ENCODE data around the gene SP2. TPM values are rescaled to one million over a fixed set of nuclear protein-coding genes. Genes with fewer than 3 reads are reported as not detected.

Gene SP2
- total RNA-seq, 3 donors from 2014 or later, result 21.7 to 24.2 (median 21.7) TPM

GRCh38 chr17:47883589-47884426 is 12.2 kb upstream of the SP2 start:
- no peaks in the 10 kb centered on the region for H3K36me3 ChIP-seq (ENCODE audit: low read depth)
- no peak overlapping the region for H3K4me3 ChIP-seq
- intact Hi-C loops (cut with DNase I, micrococcal nuclease), result loop anchor here in 1 of 2 donors (5.0 kb wide), 1 partner anchor 37 kb away; no protein-coding TSS in a partner anchor
- H3K9me3 ChIP-seq, result no peaks in the 10 kb centered on the region
- peak; percentile 41 for ATAC-seq
- peaks cover 39% of the 10 kb centered on the region for H3K4me1 ChIP-seq (ENCODE audit: low read depth)
- TF ChIP-seq CTCF (IDR thresholded peaks at IDR 0.05), result no peak
- peak in 2 of 3 donors; percentile 67 to 81 for DNase-seq

GRCh38 chr17:47884427-47884740 is 11.7 kb upstream of the SP2 start:
- TF ChIP-seq CTCF (IDR thresholded peaks at IDR 0.05), result no peak
- Histone ChIP-seq H3K9me3 (no peaks in the 10 kb centered on the region), H3K4me3 (no peak overlapping the region), H3K4me1 (ENCODE audit: low read depth) (peaks cover 39% of the 10 kb centered on the region), H3K36me3 (ENCODE audit: low read depth) (no peaks in the 10 kb centered on the region)
- DNase-seq (peak in 1 of 3 donors; percentile 70), ATAC-seq (no peak)
- intact Hi-C loops (cut with DNase I, micrococcal nuclease), result loop anchor here in 1 of 2 donors (5.0 kb wide), 1 partner anchor 37 kb away; no protein-coding TSS in a partner anchor

- ATAC-seq, result peak; percentile 76
- H3K4me1 ChIP-seq (ENCODE audit: low read depth), result peaks cover 39% of the 10 kb centered on the region
- H3K4me3 ChIP-seq, result no peak overlapping the region
- TF ChIP-seq CTCF (IDR thresholded peaks at IDR 0.05), result no peak
- H3K36me3 ChIP-seq (ENCODE audit: low read depth), result no peaks in the 10 kb centered on the region
- no peaks in the 10 kb centered on the region for H3K9me3 ChIP-seq
- peak; percentile 72 to 74 (median 74) for DNase-seq
- intact Hi-C loops (cut with DNase I, micrococcal nuclease), result loop anchor here in 1 of 2 donors (5.0 kb wide), 1 partner anchor 38 kb away; no protein-coding TSS in a partner anchor
Observed at GRCh38 chr17:47884905-47885730, 10.9 kb upstream of the SP2 start.

GRCh38 chr17:47888293-47888692 is 7.7 kb upstream of the SP2 start:
- Histone ChIP-seq H3K36me3 (ENCODE audit: low read depth) (no peaks in the 10 kb centered on the region), H3K4me3 (no peak overlapping the region), H3K9me3 (no peaks in the 10 kb centered on the region), H3K4me1 (ENCODE audit: low read depth) (peaks cover 23% of the 10 kb centered on the region)
- intact Hi-C loops (cut with DNase I, micrococcal nuclease), result no loop called here
- no peak for TF ChIP-seq CTCF (IDR thresholded peaks at IDR 0.05)
- ATAC-seq (no peak), DNase-seq (no peak)

GRCh38 chr17:47889734-47890529 is 6.1 kb upstream of the SP2 start:
- H3K4me3 ChIP-seq, result no peak overlapping the region
- no peaks in the 10 kb centered on the region for H3K9me3 ChIP-seq
- intact Hi-C loops (cut with DNase I, micrococcal nuclease), result loop anchor here (2.0 to 5.0 kb wide), 2 partner anchors 48 to 49 kb away; partner anchors contain the start of gene SCRN2 (in 2 of the 2)
- peaks cover 15% of the 10 kb centered on the region for H3K4me1 ChIP-seq (ENCODE audit: low read depth)
- peak; percentile 83 for ATAC-seq
- TF ChIP-seq CTCF (IDR thresholded peaks at IDR 0.05), result peak; percentile 91
- no peaks in the 10 kb centered on the region for H3K36me3 ChIP-seq (ENCODE audit: low read depth)
- DNase-seq, result peak; percentile 88 to 97 (median 94)

Data from mucosa of descending colon (tissue), 3 donors.